Head of caudate nucleus (tissue), 42 donors: ENCODE data around the gene ADGRB3.

Experiments used
- DNase-seq, 42 donors: peaks; one replicate each; pipeline versions ENCODE4 v3.0.0 to v3.0.0-alpha.2; 2020 to 2021; ENCODE audit warnings: mixed read lengths in 7 of 42
- intact Hi-C: fragments of 100-400 bp; cut with DNase I; formaldehyde crosslinking; loops from one replicate; pipeline ENCODE4 v1.15.0; 2022

ADGRB3 gene

DNA sequence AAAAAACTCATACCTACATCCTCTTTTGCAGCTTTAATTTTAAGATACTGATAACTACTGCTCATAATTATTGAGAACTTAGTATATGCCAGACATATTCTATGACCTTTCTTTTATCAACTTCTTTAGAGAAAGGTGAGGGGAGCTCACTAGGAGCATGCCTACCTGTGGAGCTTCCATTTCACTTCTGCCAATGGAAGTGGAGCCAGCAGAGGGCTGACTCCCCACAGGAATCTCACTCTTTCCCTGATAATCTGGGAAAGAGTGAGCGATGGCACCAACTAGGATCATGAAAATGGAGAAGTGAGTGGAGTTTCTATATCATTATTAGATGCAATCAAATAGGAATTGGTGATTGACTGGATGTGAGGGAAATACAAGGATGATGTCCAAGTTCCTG lies 676.8 kb downstream of the ADGRB3 start:
- intact Hi-C loops: no loop called here
- DNase-seq: no peak

- intact Hi-C loops: no loop called here
- no peak for DNase-seq
Measured at GRCh38 chr6:69314001-69314400, 678.9 kb downstream of the ADGRB3 start.

DNA sequence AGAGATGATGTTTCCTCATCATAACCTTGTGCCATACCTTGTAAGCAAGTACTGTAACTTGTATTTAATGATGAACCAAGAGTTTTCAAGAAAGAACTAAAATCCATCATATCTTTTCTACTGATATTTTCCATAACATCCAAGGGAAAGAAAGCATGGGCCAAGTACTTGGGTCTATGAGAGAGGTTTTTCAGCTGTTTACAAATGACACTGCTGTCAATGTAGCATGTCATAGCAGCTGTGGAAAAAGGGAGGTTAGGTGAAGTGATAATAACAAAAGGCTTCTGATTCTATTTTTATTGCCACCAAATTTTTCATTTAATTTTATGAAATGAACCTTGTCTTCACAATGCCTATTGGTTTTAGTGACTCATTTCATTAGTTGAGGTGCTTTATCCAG lies 679.4 kb downstream of the ADGRB3 start:
- no peak for DNase-seq
- intact Hi-C loops: no loop called here

DNA sequence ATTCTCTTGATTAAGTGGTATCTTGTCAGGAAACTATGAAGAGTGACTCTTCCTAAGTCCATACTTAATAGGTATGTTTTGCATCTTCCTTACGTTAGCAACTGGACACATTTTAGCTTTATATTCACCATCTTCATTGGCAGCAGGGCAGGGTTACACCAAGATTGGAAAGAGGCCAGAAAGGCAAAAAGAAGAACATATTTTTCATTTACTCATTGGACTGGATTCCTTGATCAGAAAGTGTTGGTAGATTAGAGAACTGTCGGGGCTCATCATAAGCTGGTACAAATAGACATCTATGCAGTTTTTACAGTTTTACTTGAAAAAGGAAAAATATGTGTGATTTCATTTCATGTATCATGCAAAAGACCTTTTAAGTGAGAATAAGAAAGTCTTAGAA lies 696.8 kb downstream of the ADGRB3 start:
- DNase-seq: no peak
- intact Hi-C loops: no loop called here

DNA sequence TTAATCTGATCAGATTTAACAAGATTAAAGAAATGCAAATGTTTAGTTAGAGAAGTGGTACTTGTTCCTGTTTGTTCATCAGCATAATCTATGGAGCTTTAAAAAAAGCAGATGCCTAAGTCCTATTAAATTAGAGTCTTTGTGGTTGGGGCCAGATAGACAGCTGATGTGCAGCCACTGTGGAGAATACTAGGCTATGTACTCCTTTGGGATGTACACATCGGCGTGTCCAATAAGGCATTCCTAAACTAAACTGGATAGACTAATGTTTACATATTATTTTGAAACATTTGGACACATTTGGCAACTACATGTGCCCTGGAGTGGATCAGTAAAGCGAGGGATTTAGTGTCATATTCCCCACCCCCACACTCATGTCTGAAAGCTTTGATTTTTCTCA lies 702.2 kb downstream of the ADGRB3 start:
- DNase-seq: no peak
- intact Hi-C loops: no loop called here

GRCh38 chr6:69338431-69339162 lies 703.5 kb downstream of the ADGRB3 start:
- peak in 1 of 42 donors; percentile 13 for DNase-seq

DNA sequence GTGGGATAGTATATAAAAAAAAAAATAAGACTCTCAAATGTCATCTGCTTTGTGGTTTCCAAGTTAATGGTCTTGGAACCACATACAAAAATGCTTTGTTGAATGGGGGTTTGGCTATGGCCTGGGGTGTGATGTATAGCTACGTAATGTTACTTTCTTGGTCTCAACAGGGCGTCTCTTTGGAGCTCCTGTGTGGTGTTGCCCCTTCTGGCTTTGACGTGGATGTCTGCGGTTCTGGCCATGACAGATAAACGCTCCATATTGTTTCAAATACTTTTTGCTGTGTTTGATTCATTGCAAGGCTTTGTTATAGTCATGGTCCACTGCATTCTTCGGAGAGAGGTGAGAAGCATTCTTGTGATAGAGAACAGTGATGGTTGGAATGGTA lies 704.1 kb downstream of the ADGRB3 start:
- DNase-seq: no peak
- intact Hi-C loops: no loop called here

More at GRCh38 chr6:69338431-69339162, 703.5 kb downstream of the ADGRB3 start:
- intact Hi-C loops: no loop called here

DNA sequence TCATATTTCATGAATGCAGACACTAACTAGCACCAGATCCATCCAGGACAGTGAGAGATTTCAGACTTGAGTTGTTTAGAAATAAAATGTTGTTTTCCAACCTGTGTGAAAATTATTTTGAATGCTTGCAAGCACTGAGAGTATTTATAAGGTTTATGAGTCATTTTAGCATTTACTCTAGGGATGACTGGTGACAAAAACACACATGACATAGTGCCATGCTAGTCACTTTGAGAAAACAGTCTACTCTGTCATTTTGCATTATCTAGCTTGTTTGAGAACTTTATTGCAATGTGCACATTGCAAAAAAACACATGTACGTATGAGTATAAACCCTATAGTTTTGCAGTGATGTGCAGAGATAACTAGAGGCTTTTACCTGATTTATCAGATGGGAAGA lies 705.1 kb downstream of the ADGRB3 start:
- no peak for DNase-seq
- intact Hi-C loops: no loop called here

- peak in 10 of 42 donors; percentile 8 to 60 (median 20) for DNase-seq
- intact Hi-C loops: no loop called here
Measured at GRCh38 chr6:69343851-69344250, 708.8 kb downstream of the ADGRB3 start.

GRCh38 chr6:69349771-69350170 lies 714.7 kb downstream of the ADGRB3 start:
- peak in 36 of 42 donors; percentile 11 to 71 (median 48) for DNase-seq
- intact Hi-C loops: no loop called here

DNA sequence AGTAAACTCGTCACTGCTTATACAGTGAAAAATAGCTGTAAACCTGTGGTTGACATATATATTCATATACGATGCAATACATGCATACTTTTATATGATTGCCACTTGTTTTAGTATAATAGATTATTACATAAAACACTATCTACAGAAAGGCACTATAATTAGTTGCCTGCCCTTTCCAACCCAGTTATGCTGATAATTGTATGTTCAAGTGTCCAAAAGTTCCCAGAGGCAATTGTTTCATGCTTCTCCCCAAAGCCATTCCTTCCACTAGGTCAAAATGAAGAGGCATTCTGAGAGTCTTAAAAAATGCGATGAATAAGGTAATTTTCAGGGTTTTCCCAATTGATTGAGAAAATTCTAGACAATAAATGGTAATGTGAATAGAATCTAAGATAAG lies 727.1 kb downstream of the ADGRB3 start:
- intact Hi-C loops: no loop called here
- DNase-seq: no peak

DNA sequence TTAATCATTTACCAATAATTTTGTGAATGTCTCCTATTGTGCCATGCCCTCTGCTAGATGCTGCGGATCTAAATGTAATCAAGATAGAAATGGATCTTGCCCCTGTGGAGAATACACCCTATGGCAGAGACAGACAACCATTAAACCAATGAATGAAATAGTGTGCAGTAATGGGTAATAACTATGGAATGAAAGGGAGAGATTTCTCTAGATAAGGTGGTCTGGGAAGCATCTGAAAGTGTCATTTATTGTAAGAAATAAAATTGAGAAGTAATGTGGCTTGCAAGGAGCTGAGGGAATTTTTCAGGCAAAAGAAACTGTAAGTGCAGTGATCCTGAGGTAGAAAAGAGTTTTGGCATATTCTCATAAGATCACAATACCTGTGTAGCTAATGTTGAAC lies 731.7 kb downstream of the ADGRB3 start:
- DNase-seq: no peak
- intact Hi-C loops: no loop called here

DNA sequence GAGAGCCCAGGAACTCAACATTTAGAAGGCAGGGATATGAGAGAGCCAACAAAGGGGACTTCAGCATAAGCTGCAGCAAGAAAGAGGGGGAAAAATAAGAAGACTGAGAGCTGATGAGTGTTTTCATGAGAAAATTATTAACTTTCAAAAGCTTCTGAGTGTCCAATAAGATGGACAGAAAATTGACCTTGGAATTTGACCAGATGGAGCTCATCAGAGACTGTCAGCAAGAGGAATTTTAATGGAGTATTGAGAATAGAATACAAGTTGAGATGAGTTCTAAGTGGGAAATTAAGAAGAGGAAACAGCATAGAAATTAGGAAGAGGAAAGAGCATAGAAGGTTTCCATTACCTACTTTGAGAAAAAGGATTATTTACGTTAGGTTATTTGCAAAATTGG lies 733.5 kb downstream of the ADGRB3 start:
- intact Hi-C loops: no loop called here
- DNase-seq: no peak

DNA sequence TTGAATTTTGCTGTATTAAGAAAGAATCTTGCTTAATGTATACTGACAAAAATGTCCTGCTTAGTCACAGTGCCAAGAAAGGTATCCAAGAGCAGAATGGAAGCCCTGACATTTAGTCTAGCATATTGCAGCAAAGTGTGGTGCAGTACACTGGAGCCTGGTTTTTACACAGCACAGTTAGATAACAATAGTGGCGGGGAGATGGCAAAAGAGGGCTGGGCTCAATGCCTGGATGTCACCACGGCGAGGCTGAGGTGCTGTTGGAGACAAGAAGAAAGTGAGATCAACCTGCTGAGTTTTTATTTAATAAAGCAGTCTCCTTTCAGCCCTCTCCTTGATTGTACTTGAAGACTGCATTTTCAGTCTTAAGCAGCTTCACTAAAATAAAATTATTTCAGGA lies 735.7 kb downstream of the ADGRB3 start:
- DNase-seq: peak in 37 of 42 donors; percentile 2 to 76 (median 40)
- intact Hi-C loops: no loop called here

DNA sequence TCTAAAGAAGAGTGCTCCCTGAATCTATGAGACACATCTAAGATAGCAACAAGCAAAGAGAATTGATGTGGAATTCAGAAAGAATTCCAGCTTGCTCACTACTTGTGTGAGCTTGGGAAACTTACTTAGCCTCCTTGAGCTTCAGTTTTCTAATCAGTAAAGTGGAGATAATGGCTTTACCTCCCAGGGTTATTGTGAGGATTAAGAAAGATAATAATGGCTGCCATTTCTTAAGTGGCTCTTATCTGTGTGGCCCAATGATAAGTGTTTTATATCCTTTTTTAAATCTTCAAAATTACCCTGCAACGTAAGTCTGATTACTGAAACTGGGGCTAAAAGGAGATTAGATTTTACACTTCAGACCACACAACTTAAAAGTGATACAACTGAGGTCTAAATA lies 743.2 kb downstream of the ADGRB3 start:
- intact Hi-C loops: no loop called here
- no peak for DNase-seq

- intact Hi-C loops: no loop called here
Measured at GRCh38 chr6:69379518-69379917, 744.4 kb downstream of the ADGRB3 start.

GRCh38 chr6:69383627-69384026 lies 748.5 kb downstream of the ADGRB3 start:
- intact Hi-C loops: no loop called here
- DNase-seq: no peak

More at GRCh38 chr6:69379518-69379917, 744.4 kb downstream of the ADGRB3 start:
- DNase-seq: no peak

DNA sequence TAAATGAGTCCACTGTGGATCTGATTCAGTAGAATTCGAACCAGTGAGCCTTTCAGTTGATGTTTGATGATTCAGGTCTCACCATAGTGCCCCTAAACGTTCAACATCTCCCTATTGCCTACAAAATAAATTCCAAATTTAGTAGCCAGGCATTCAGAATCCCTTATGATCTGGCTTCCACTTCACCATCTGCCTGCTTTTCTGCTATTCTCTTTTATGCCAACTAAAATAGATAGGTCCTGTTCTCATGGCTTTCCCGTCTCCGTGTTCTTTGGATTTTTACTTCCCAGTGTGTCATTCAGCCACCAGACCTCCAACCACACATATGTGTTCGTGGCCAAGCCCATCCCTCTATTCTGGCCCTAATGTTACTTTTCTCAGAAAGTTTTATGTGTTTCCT lies 751.3 kb downstream of the ADGRB3 start:
- no peak for DNase-seq
- intact Hi-C loops: no loop called here

GRCh38 chr6:69390125-69390524 lies 755.0 kb downstream of the ADGRB3 start:
- DNase-seq: no peak
- intact Hi-C loops: no loop called here

GRCh38 chr6:69391106-69391505 lies 756.0 kb downstream of the ADGRB3 start:
- intact Hi-C loops: no loop called here
- no peak for DNase-seq

DNA sequence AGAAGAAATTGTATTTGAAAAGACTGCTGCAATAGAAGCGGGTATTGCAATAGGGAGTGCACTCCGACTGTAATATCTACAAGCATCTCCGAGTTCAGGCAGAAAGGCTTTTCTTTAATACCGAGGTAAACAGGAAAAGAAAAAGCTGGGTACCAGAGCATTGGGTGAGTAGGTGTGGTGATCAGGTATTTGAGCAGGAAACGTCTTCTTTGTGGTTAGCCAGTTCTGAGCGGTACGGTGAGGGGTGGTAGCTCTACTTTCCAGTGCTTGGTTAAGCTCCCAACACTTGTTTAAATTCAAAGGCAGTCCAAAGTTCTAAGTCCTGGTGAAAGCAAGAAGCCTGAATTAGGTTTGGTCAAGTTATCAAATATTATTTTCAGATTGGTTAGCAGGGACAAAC lies 757.7 kb downstream of the ADGRB3 start:
- DNase-seq: no peak
- intact Hi-C loops: no loop called here

DNA sequence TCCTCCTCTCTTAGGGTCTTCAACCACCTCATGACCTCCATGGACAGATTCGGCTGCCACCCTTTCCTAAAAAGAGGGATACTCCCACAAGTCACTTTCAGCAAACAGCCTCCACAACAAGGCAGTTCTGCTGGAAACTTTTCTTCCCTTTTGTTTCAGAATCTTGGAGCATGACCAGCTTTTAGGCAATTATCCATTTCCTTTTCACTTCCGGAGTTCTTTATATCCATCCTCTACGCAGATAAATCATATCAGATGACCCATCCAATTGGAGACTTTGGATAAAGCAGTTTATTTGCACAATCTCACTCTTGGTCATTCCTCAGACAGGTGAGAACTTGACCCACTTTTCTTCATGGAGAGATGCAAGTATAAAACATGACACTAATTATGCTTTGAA lies 763.2 kb downstream of the ADGRB3 start:
- DNase-seq: no peak
- intact Hi-C loops: no loop called here
